MV-4-11 (cell line): ENCODE results near the gene UGT1A10.

Source experiments
- DNase-seq: peaks from one replicate; lab custom pipeline; 2025; lab: John Stamatoyannopoulos, UW

Gene UGT1A10

GRCh38 chr2:233773854-233774253 is 137.6 kb downstream of the UGT1A10 start:
- no peak for DNase-seq

GRCh38 chr2:233775414-233775813 is 139.2 kb downstream of the UGT1A10 start:
- no peak for DNase-seq

DNA sequence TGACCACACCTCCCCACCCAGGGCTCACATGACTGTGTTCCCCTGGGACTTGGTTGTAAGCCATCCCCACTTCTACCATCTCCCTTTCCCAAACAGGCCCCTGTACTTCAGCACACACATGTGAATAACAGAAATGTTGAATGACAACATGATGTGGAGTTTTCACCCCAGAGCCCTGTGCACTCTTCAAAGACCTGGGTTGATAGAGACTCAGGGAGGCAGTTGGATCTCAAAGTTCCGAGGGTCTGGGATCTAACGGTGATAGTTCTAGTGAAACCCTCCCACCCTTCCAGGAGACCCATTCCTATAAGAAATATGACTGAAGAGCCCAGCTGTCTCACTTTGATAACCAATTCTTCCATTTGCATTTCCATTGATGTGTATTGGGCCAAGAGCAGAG is 141.8 kb downstream of the UGT1A10 start, which contains the start of gene MROH2A:
Gene MROH2A, plus strand, starts transcription at position 301 of the 400 bp plus-strand sequence. CDS start 1,029 bp downstream, outside the sequence.
- DNase-seq = no peak

- no peak for DNase-seq
Observed at GRCh38 chr2:233779722-233780121, 143.5 kb downstream of the UGT1A10 start.

DNA sequence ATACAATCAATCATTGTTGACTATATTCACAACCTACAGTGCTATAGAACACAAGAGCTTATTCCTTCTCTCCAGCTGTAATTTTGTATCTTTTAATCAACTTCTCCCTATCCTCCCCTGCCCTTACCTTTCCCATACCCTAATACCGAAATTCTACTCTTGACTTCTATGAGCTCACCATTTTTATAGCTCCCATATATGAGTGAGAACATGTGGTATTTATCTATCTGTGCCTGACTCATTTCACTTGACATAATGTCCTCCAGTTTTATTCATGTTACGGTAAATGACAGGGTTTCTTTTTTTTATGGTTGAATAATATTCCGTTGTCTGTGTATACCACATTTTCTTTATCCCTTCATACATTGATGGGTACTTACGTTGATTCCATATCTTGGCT is 144.5 kb downstream of the UGT1A10 start:
- no peak for DNase-seq

DNA sequence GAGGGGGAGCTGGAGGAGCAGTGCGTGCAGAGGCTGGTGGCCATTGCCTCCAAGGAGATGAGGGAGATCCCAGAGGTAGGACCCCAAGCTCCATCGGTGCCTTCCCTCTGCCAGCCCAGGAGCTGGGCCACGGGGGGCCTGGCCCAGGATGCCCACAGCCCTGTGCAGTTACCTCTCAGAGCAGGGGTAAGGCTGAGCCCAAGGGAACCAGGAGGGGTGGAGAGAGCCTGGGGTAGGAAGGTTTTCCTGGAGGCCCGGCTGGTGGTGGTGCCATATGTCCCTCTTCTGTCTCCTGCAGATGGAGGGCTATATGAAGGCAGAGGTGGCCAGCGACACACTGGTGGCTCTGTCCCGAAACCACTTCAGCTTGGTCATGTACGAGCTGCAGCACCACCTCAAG is 153.3 kb downstream of the UGT1A10 start:
- no peak for DNase-seq

DNA sequence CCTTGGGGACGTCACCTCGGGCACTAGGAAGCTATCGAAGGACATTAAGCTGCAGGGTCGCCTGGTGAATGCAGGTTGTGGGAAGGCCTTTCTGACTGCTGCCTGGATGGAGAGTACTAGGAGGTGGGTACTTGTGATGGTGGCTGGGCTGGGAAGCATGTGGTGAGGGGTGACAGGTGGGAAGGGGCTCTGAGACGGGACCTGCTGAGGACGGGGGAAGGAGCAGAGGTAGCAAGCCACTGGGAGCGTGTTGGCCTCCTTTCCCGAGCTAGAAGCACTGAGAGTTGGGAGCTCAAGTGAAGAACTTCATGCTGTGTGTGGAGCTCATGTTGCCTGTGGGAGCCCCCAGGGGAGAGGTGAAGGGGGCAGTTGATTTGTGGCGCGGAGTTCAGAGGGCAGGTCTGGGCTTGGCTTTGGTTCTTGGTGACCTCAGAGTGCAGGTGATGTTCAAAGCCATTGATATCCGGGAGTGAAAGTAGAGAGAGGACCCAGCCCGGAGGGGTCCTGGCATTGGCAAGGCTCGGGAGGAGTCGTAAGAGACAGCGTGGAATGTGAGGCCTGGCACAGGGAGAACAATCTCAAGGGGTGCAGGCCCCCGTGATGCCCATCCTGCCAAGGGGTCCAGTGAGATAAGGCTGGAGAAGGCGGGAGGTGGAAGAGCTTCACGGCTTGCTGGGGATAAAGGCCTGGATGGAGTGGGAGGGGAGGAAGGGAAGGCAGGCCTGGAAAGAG is 155.1 kb downstream of the UGT1A10 start:
- DNase-seq = no peak

- no peak for DNase-seq
Observed at GRCh38 chr2:233791883-233792329, 155.7 kb downstream of the UGT1A10 start.

DNA sequence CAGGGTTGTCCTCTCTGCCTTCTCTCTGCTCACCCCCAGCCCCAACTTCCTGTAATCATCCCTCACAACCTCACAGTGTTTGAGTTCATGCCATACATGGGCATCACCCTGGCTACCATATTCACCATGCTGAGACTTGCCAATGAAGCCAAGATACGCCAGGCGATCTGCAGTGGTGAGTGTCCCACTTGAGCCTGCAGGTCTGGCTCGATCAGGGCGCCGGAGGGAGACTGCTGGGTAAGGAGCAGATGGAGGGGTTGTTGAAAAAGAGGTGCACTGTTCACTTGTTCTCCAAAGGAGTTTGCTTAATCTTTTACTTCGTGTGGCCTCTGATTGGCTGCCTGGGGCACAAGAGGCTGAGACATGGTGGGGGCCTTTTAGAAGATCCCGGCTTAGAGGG is 156.5 kb downstream of the UGT1A10 start:
- DNase-seq = no peak

GRCh38 chr2:233793465-233794127 is 157.3 kb downstream of the UGT1A10 start:
- DNase-seq = no peak

- DNase-seq = no peak
Observed at GRCh38 chr2:233794128-233794658, 157.9 kb downstream of the UGT1A10 start.

- DNase-seq = no peak
Observed at GRCh38 chr2:233795735-233796171, 159.5 kb downstream of the UGT1A10 start.

GRCh38 chr2:233796254-233796653 is 160.0 kb downstream of the UGT1A10 start:
- DNase-seq = no peak

DNA sequence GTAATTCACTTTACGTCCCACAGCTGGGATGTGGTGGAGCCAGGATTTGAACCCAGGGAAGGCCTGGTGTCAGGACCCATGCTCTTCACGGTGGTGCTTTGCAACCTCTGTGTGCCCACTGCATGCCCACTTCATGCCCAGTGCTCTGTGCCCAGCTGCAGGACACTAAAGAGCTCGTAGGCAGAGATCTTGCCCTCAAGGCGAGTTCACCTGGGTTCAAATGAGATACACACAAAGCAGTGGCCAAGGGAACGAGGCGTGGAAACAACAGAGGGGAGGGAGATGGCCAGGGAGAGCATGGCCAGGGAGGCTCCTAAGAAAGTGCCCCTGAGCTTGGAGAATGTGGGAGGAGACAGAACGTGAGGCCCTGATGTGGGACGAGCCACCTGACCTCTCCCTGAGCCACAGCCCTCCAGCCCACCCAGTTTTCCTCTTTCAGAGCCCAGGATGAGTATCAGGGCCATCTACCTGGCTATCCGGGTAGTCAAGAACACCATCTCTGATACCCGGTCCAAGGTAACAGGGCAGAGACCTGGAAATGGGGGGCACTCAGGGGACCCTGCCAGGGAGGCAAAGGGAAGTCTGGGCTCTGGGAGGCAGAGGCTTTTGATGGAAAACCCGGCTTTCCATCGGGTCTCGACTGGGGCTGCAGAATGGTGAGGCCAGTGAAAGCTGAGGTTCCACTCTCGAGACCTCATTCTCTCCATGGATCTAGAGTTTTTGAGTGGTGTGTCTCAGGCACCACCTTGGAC is 162.3 kb downstream of the UGT1A10 start:
- DNase-seq = no peak

- no peak for DNase-seq
Observed at GRCh38 chr2:233799087-233799665, 162.9 kb downstream of the UGT1A10 start.

GRCh38 chr2:233799716-233800115 is 163.5 kb downstream of the UGT1A10 start:
- no peak for DNase-seq

DNA sequence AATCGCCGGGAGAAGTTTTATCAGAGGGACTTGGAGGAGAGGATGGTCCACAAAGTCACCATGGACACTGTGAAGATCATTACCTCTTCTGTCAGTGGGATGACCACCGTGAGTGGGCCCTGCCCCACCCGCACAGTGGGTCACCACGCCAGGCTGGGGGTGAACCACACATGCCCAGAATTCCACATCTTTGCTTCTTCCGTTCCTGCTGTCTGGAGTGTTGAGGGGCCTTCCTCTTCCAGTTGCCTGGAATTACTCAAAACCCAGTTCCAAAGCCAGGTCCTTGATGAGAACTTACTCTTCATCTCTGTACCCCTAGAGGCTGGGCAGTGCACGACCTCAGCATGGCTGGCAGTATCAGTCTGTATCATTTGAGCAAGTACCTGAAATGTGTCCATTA is 164.0 kb downstream of the UGT1A10 start:
- DNase-seq = no peak

GRCh38 chr2:233801357-233802131 is 165.3 kb downstream of the UGT1A10 start:
- DNase-seq = no peak

DNA sequence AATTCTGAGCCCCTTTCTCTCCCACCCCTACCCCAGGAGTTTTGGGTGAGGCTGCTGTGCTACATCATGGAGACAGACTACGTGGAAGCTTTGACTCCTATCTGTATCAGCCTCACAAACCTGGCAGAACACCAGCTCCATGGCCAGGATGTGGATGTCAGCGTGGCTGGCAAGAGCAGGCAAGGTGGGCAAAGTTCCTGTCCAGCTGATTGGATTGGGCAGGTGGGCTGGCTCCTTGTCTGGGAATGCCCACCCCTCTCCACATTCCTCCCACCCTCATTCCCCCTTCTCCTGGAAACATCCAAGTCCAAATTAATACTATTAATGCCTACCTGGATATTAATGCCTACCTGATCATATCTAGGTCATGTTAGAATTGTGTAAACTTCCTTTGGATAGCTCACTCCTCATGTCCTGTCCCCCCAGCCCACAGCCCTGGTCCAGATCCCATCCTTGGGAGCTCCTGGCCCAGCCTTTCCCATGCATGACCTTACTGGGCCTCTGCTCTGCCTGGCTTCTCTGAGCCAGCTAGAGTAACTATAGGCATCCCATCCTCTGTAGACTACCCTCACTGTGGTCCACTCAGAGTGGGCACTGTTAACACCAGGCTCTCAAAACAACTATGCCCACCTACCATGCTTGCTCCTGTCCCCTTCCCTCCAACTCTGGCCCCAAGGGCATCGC is 166.0 kb downstream of the UGT1A10 start:
- DNase-seq = no peak

DNA sequence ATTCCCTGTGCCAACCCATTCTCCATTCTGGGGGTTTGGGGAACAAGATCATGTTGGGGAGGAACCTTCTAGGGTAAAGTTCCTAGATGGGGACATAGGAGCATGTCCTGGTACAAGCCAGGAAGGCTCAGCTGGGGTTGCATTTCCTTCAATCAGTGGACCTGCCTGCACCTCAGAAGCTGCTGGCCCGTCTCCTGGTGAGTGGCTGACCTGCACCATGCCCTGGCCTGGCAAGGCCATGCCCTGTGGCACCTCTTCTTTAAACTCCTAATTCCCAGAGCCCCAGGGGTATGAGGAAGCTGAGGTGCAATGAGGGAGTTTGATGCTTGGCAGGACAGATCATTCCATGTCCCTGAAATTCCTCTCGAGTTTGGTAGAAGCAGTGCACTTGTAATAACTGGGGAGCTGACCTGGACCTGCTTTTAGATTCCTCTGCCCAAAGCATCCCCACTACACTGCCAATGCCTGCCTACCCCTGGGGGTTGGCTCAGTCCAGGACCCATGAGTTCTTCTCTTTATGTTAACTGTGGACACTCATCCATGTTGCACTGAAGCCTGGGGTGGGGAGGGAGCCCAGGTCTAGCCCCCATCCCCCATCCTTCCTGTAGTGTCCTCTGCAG is 167.2 kb downstream of the UGT1A10 start:
- DNase-seq = no peak
